ENCODE data around the gene CSMD2.

DNA sequence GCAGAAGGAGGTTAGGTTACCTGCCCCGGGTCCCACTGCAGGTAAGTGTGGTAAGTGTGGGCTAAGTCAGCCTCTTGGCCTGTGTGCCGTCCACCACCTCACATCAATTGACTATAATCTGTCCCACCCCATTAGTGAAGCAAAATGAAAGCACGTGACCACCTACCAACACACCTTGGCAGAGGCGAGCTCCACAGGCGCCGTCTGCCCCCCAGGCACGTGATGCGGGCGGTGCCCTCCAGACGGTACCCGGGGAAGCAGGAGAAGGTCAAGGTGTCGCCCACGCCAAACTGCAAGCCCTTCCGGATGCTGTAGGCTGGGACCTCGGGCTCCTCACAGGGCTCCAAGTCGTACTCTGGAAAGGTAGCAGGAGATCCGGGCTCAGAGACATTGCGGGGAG, 450.6 kb downstream of the CSMD2 start:
- TF ChIP-seq POLR2AphosphoS5 (IDR thresholded peaks at IDR 0.05; ENCODE audit: low read depth, low read length): no peak
- TF ChIP-seq, protein P1, sequence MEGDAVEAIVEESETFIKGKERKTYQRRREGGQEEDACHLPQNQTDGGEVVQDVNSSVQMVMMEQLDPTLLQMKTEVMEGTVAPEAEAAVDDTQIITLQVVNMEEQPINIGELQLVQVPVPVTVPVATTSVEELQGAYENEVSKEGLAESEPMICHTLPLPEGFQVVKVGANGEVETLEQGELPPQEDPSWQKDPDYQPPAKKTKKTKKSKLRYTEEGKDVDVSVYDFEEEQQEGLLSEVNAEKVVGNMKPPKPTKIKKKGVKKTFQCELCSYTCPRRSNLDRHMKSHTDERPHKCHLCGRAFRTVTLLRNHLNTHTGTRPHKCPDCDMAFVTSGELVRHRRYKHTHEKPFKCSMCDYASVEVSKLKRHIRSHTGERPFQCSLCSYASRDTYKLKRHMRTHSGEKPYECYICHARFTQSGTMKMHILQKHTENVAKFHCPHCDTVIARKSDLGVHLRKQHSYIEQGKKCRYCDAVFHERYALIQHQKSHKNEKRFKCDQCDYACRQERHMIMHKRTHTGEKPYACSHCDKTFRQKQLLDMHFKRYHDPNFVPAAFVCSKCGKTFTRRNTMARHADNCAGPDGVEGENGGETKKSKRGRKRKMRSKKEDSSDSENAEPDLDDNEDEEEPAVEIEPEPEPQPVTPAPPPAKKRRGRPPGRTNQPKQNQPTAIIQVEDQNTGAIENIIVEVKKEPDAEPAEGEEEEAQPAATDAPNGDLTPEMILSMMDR (IDR thresholded peaks at IDR 0.05): no peak
- TF ChIP-seq, protein P2, sequence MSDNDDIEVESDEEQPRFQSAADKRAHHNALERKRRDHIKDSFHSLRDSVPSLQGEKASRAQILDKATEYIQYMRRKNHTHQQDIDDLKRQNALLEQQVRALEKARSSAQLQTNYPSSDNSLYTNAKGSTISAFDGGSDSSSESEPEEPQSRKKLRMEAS (IDR thresholded peaks at IDR 0.05; ENCODE audit: low read depth): no peak
- no peak for TF ChIP-seq TEAD4 (IDR thresholded peaks at IDR 0.05; ENCODE audit: borderline replicate concordance, insufficient read depth)
- no peak for TF ChIP-seq CHD2 (IDR thresholded peaks at IDR 0.05; ENCODE audit: low read length, partially characterized antibody)
